ENCODE data around the gene ALDH1L2.
"Not testable (repeated sequence)": the region's sequence is repeated elsewhere in the genome, so short reads cannot be mapped to it uniquely, and the experiment has no call there.

ALDH1L2 gene

DNA sequence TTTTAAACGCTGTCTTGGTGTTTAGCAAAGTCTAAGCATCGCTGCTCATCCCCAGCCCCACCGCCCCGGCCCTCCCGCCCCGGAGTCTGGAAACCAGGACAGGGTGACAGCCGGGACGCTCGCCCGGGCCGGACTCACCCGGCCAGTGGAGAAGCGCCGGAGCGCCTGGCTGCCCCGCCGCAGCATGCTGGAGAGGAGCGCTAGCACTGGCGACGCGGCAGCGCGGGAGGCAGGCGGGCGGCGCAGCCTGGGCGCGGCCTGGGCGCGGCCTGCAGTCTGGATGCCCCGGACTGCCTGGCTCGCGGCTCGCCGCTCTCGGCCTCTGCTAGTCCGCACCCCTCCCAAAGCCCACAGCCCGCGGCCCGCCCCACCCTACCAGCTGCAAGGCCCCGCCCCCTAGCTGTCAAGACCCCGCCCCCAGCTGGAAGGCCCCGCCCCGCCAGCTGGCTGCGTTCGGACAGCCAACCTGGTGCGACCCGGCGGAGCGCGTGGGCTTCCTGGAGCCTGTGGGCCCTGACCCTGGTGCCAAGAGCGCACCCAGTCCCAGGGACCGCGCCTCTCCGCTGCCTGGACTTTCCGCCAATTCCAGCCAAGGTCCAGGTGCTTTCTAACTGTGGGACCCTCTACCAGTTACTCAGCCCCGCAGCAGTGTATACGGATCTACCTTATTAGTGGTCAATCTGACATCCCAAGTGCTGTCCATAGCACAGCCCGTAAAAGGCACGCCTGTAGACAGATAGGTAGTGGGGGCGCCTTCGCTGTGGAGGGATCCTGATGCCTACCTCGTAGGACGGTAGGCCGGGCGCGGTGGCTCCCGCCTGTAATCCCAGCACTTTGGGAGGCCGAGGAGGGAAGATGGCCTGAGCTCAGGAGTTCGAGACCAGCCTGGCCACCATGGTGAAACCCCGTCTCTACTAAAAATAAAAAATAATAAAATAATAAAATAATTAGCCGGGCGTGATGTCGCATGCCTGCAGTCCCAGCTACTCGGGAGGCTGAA is at the start of gene ALDH1L2:
TSS of gene ALDH1L2 (minus strand) at position 208 of the 1,000 bp plus-strand sequence. CDS start at position 186, 22 bp downstream.
- peak; percentile 70 to 79 for DNase-seq

DNA sequence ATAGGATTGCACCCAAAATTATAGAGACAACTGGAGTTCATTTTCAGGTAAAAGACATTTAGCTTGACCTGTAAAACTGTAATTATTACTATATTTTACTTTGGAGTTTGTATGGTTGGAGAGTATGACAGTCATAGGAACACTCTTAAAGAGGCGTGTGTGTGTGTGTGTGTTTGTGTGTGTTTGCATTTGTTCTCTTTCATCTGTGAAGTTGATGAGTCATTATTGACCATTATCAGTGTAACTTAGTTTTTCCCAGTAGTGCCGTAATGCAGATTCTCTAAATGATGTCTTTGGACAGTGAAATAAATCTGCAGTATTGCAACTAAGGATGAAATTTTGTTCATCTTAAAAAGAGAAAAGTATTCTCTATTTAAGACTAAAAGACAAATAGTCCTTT is 36.3 kb upstream of the ALDH1L2 start:
- DNase-seq: no peak

DNA sequence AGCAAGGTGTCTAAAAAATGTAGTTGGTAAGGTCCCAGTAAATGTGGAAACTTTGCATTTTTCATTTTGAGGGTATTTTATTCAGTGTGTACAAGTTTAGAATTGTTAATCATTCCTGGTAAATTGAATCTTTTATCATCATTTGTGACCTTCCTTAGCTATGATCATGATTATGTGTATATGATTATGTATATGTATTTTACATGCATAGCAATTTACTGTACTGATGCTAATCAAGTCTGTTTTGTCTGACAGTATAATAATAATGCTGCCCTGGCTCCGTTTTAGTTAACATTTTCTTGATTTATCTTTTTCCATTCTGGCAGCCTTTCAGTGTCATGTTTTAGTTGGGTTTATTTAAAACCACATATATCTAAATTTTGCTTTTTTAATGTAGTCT is 32.7 kb upstream of the ALDH1L2 start:
- no peak for DNase-seq

DNA sequence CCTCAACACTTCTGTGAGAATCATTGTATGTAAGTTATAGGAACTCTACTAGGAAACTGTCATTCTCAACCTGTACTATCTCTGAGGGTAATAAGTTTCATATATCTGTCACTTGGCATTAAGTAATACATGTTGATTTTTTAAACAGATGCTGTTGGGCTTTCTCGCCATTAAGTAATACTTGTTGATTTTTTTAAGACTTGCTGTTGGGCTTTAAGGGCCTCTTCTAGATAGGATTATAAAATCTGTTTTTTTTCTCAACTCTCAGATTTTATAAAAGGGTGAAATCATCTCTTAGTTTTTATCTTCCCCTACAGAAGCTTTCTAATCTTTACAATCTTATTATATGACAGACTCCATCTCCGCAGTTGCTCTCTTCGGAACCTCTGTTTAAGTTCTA is 28.8 kb upstream of the ALDH1L2 start:
- no peak for DNase-seq

DNA sequence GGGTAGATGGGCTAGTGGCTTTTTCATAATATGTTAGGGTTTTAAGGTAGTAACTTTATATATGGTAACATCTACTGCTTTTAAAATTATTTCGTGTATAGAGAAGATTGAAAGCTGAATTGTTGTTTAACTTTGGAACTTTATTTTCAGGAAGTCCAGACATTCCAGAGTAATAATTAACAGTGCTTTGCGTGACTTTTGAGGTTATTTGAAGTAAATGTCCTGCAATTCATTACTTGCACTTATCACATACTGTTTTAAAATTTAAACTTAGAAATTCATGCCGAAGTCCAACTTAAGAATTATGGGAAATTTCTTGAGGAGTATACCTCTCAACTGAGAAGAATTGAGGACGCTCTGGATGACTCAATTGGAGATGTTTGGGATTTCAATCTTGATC is 26.6 kb upstream of the ALDH1L2 start:
- DNase-seq: no peak

DNA sequence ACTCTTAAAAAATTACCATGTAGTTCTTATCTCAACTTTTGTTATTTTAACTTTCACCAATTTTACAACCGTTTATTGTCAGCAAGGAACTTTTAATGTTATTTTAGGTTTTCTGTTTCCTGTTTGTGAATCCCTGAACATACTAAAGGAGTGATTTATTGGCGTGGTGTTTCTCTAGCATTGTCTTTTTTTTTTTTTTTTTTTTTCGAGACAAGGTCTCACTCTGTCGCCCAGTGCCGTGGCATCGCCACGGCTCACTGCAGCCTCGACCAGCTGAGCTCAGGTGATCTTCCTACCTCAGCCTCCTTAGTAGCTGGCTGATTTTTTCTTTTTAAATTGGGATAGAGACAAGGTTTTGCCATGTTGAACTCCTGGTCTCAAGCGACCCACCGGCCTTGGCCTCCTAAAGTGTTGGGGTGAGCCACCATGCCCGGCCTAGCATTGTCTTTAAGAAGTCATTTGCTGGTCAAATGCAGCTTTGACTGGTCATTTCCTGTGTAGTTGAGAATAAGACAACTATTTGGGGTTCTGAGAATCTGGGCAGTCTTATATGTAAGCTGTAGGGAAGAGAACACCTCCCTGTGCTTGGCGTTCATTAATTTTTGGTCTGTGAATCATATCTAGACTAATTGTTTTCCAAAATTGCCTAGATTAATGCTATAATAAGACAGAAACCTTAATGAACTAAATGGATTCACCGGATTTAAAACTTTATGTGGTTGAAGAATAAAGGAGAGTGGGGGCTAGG is 25.4 kb upstream of the ALDH1L2 start:
- DNase-seq: peak in 1 of 2 experiments; percentile 27

DNA sequence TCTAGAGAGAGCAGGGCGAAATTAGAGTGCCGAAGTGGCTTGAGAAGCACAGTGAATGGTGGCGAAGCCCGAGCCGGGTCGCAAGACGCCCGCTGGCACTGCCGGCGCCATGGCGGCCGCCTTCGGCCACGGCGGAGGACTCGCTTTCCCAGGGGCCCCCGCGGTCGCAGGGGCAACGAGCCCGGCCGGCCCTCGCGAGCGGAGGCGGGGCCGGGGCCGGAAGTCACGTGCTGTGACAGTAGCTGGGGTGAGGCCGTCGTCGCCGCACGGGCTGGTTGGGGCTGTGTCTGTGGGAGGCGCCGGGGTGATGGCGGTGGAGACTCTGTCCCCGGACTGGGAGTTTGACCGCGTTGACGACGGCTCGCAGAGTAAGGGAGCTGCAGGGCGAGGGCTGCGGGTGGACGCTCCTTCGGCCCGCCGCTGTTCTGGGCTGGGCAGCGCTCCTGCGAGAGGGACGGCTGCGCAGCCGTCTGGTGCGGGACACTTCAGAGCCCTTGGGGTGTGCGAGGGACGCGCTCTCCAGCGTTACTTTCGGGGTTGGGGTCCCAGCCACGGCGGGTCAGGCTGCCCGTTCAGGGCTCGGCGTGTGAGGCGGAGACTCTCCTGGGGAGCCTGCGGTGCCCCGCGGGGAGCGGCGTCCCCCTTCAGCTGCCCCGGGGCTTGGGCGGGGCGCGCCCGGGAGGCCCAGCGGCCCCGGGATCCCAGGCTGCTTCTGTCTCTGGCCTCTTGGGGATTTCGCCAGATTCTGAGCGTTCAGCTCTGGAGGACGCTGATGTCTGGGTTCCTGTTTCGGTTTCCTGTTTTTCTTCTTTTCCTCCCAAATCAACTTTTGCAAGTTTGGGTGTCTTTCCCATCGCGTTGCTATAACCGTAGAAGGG is 23.5 kb upstream of the ALDH1L2 start, which contains the start of gene WASHC4:
TSS of gene WASHC4 (plus strand) at position 238 of the 878 bp plus-strand sequence. CDS start at position 308, 70 bp downstream.
- peak; percentile 93 to 96 for DNase-seq

DNA sequence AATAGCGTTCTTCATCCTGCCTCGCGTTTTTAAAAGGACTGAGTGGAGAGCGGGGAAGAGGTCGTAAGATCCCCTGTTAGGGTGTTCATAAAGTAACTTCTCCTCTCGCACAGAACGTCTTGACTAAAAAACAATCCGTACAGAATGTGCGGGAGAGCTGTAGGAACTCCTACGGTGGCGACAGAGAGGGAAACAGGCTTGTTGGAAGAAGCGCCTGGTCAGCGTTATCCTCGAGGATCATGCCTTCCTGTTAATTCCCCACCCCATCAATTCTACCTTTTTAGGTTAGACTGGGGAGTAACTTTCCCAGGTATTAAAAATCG is 22.9 kb upstream of the ALDH1L2 start:
- no peak for DNase-seq

DNA sequence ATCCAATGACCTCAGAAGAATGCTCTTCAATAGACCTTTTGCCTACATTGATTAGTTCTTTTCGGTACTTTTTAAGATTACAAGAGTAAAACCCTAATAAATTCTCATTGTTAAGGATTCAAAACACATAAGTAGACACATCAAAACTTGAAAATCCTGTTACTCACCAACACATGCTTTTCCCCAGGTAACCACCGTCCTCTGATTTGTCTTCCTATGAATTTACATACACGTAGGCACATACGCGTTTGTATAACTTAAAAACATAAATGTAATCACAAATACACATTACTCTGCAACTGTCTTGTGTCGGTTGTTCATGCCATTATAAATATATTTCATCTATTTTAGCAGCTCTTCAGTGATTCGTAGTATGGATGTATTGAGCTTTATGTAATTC is 22.4 kb upstream of the ALDH1L2 start:
- DNase-seq: no peak

DNA sequence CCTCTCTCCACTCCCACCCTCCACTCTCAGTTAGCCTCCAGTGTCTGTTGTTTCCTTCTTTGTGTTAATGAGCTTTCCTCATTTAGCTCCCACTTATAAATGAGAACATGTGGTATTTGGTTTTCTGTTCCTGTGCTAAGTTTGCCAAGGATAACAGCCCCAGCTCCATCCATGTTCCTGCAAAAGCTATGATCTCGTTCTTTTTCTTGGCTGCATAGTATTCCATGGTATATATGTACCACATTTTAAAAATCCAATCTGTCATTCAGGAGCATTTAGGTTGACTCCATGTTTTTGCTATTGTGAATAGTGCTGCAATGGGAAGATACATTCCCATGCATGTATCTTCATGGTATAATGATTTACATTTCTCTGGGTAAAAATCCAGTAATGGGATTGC is 20.5 kb upstream of the ALDH1L2 start:
- no peak for DNase-seq

DNA sequence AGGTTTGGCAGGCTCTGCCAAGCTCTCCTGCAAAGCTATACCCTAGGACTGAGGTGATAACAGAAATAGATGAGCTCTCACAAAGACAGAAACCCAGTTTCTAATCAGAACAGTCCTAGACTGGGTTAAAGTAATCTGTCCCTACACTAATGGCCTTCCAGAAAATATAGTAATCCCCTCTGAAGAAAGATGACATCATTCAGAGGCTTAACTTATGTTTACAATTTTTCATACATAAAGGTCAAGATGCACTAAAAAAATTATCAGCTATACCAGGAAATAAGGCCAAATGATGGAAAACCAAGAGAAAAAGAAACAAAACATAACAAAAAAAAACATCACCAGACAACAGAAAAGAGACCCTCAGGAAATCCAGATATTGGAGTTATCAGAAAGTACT is 18.4 kb upstream of the ALDH1L2 start:
- no peak for DNase-seq

DNA sequence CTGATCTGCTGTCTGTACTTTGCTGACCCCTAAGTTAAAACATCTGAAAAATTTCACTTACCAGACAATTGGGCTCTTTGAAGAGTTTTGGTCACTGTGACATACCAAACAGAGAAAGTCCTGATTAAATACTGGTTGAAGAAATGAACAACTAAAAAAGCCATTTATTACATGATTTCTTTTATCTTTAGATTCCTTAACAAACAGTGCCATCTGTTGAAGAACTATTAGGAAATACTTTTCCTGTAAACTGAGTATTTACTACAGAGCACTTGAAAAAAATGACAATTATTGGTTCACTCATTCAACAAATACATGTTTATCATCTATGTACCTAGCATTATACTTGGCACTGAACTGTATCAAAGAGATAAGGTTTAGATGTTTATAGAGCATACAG is 16.7 kb upstream of the ALDH1L2 start:
- no peak for DNase-seq

DNA sequence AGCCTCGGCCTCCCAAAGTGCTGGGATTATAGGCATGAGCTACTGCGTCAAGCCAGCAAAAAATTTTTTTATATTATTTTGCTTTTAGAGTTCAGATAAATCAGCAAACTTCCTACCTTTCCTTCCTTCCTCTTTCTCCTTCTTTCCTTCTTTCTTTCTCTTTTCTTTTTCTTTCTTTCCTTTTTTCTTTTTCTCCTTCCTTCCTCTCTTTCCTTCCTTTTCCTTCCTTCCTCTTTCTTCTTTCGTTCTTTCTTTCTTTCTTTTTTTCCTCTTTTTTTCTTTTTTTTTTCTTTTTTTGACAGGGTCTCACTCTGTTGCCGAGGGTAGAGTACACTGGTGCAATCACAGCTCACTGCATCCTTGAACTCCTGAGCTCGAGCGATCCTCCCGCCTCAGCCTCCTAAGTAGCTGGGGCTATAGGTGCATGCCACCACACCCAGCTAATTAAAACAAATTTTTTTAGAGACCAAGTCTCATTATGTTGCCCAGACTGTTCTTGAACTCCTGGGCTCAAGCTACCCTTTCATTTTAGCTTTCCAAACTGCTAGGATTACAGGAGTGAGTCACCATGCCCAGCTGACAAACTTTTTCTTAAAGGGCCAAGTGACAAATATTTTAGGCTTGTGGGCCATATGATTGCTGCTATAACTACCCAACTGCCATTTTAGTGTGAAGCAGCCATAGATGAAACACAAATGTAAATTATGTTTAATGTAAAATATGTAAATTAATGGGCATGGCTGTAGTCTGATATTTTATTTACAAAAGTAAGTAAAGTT is 16.1 kb upstream of the ALDH1L2 start:
- DNase-seq: no peak

DNA sequence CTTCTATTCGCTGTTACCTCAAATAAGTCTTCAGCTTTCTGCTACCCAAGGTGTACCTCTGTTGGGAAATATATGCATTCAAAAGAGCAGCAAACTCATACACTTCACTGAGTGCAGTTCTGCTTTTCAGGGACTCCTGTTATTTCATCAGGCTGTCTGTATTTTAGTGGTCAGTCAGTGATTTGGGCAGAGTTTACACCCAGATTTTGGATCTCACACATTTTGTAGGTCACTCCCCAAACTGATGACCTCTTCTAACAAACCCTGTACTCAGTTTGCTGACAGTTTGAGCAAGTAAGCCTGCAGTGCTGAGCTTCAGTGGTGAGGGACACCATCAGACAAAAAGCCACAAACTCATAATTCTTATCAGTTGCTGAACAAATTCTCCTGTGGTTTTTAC is 15.1 kb upstream of the ALDH1L2 start:
- DNase-seq: no peak

DNA sequence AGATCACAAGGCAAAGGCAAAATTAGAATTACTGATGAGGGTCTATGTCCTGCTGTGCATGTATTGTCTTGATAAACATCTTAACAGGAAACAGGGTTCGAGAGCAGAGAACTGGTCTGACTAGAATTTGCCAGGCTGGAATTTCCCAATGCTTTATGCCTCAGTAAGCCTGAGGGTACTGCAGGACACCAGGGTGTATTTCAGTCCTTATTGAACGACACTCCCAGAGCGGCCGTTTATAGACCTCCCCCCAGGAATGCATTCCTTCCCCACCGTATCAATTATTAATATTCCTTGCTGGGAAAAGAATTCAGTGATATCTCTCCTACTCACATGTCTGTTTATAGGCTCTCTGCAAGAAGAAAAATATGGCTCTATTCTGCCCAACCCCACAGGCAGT is 11.1 kb upstream of the ALDH1L2 start:
- DNase-seq: not testable (repeated sequence)

DNA sequence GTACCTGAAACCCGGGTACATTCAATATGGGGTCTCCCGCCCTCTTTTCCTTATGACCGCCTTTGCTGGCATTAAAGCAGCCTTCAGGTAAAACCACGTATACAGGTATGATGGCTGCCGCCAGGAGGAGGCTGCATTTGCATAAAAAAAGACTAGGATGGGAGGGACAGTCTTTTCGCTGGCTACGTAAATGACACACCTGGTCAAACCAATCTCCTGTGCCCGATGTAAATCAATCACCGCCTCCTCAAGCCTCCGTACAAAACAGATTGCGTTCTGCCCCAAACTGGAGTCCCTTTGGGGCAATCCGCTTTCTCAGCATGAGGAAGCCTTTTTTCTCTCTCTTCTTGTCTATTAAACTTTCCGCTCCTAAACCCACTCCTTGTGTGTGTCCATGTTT is 8.1 kb upstream of the ALDH1L2 start:
- DNase-seq: no peak

DNA sequence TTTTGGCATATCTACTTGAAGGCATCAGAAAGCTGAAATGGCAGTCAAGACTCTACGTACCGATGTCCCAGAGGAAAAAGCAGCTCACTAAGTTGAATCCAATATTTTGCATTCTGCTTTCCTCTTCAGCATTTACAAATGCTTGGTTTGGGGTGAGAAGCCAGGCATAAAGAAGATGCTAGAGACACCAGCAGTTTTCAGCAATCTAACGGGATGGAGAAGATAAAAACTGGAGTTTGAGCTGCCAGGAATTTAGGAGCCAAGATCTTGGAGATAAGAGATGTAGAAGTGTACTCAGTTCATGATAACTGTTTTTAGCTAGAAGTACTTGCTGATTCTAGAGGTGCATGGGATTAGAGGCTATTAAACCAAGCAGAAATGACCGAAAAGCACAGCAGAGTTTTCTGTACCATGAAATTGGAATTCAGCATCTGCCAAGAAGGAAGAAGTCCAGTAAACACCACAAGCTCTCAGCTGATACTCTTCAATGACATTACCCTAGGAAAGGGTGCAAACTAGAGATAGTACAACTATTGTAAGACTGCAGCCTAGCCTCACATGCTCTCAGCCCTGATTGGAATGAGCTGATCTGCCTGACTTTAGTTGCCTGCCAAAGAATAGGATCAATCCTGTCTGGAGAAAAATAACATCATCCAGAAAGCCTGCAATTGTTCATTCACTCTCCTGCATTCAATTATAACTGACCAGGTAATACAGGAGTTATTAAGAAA is 7.4 kb upstream of the ALDH1L2 start:
- no peak for DNase-seq

DNA sequence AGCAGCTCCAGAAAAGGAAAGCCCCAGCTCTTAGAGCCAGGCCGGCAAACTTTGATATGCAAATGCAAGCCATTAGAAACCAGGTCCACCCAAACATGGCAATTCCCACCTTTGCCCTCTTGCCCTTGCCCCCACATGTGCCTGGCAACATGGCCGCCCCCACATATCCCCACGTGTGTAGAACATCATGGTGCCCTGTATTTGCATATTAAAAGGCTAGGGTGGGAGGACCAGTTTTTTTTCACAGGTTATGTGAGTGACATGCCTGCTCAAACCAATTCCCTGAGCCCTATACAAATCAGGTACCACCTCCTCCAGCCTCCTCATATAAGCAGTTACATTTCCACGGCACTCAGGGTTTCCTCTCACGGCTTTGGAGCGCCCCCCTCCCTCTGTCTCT is 6.1 kb upstream of the ALDH1L2 start:
- no peak for DNase-seq

DNA sequence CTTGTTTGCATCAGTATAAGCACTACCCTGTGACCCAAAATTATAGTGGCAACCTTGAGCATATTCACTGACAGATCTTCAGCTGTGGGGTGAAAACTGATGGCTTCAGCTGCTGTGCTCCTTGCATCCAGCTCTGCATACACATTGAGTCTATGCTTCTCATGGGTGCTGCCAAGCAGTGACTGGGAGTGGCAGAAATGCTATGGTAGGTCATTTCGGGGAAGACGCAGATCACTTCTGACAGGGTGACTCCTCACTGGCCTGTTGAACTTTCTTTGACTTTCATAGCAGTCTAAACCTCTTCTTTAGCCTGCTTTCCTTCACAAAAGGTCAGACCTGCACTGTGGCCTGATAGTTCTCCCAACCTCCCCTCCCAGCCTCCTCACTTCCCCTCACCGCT is 5.6 kb upstream of the ALDH1L2 start:
- no peak for DNase-seq

DNA sequence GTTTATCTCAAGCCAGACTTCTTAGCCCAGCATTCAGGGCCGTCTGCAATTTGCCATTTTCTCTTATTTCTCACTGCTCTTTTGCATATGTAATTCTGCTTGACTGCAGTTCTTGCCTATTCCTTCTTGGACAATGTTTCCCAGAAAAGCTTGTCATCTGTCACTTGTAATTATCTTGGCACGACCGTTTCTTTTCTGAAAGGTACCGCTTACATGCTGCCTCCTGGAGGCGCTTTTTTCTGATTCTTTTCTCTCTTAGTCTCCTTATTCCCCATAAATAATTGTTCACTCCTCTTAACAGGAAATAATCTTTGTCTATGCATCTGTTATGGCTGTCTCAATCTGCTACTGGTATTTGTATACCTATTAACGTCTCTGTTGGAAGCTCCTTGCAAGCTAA is 1.2 kb upstream of the ALDH1L2 start:
- no peak for DNase-seq

DNA sequence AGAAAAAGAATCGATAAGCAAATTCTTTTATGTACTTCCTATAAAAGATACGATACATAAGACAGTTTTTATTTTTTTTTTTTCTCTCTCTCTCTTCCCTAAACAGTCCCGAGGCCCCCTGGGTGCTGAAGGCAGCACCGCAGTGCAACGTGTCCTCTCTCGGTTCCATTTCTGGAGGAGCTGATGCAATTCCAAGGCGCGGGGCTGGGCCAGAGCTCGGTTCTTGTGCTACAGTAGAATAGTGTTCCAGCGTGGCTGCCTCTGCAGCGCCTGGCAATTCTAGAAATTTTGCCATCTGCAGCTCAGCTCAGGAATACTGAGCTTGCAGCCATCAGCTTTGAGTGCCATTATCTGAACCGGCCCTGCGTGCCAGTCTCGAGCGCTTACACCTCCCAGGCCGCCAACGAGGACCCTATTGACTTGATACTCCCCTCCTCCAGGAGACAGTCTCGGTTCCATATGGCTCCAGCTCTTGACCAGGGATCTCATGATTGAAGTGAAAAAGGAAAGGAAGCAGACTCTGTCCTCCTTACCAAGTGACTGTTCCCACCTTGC is 630 bp downstream of the ALDH1L2 start:
- DNase-seq: peak; percentile 21 to 34

Measured in activated T-cell treated with anti-CD3 and anti-CD28 coated beads, Interleukin-2, amount 50 U/mL, for 48 hours (primary cell).